SK-N-MC (cell line): ENCODE results near the gene MXD1.

ENCODE experiments used
- DNase-seq: peaks from one replicate; pipeline ENCODE4 v3.0.0-alpha.2; 2011; ENCODE audit warnings: low read depth, low spot score
- H3K27ac ChIP-seq: fragments of 200-600 bp; sonication (generic); 2 replicates; pipeline ENCODE4 v1.5.1; 2016; ENCODE audit warnings: mixed run types
- H3K36me3 ChIP-seq: fragments of 200-600 bp; sonication (generic); 2 replicates; pipeline ENCODE4 v1.6.1; 2017; ENCODE audit warnings: antibody characterized with exemption, low read length, mixed read lengths; ENCODE audit not compliant: insufficient read depth
- H3K4me3 ChIP-seq: fragments of 200-600 bp; sonication (generic); 2 replicates; pipeline ENCODE4 v1.5.1; 2016
- H3K9ac ChIP-seq: fragments of 200-600 bp; sonication (generic); 2 replicates; pipeline ENCODE4 v1.8.0; 2017; ENCODE audit warnings: mixed run types, mixed read lengths; ENCODE audit not compliant: insufficient read length
- H3K9me3 ChIP-seq: fragments of 200-600 bp; sonication (generic); 2 replicates; pipeline ENCODE4 v1.6.1; 2017; ENCODE audit warnings: low read depth, mild to moderate bottlenecking, antibody characterized with exemption, low read length, moderate library complexity, mixed read lengths
- EZH2 ChIP-seq: fragments of 200-600 bp; sonication (generic); IDR thresholded peaks from one replicate; pipeline ENCODE4 v1.6.1; 2017; ENCODE audit warnings: antibody characterized with exemption
- FOXP2 ChIP-seq: optimal IDR thresholded peaks from 2 replicates; pipeline ENCODE3; 2011; ENCODE audit warnings: mild to moderate bottlenecking, moderate library complexity; ENCODE audit not compliant: insufficient read depth; ENCODE audit errors: extremely low read length, control extremely low read depth
- POLR2AphosphoS5 ChIP-seq: IDR thresholded peaks from 2 replicates; pipeline ENCODE4 v1.6.1; 2012; ENCODE audit warnings: mild to moderate bottlenecking, low read depth, low read length, borderline replicate concordance

The MXD1 gene

DNA sequence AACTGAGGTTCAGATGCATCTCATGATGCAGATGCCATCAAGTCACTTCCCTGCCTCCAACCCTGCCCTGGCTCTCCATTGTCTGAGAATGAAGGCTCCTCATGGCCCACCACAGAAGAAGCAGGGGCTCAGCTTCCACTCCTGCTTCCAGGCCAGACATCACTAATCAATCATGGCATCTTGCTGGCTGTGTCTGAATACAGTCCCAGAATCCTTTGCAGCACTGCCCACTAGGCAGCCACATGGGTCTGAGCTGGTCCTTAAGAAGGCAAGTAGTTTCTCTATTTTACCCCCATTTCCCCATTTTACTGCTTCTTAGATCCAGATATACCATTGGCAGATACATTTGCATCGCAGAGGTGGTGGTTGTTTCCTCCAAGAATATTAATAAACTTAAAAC lies 39.2 kb downstream of the MXD1 start:
- no peak for DNase-seq
- TF ChIP-seq POLR2AphosphoS5 (no peak), FOXP2 (no peak), EZH2 (no peak)
- Histone ChIP-seq H3K4me3 (no peak overlapping the region), H3K36me3 (no peaks in the 10 kb centered on the region), H3K27ac (no peak overlapping the region), H3K9ac (no peak overlapping the region), H3K9me3 (no peaks in the 10 kb centered on the region)

DNA sequence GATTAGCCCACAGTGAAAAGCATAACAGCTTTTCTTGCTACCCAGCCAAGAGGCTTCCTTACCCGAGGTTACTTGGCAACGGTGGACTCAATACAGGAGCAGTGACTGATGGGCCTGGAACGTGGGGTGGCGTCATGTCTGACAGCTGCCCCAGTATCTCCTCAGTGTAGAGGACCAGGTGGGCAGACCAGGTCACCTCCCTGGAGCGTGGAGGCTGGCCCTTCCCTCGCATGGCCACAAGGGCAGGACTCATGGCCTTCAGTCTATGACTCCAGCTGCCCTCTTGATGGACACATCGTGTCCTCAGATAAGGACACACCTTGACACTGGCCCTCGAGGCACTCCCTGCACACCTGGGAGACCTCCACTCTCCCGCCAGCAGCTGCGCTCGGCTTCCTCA lies 40.1 kb downstream of the MXD1 start:
- no peak overlapping the region for H3K4me3 ChIP-seq
- no peak overlapping the region for H3K9ac ChIP-seq
- TF ChIP-seq EZH2 (no peak), FOXP2 (no peak), POLR2AphosphoS5 (no peak)
- no peak for DNase-seq
- no peaks in the 10 kb centered on the region for H3K36me3 ChIP-seq
- no peak overlapping the region for H3K27ac ChIP-seq
- no peaks in the 10 kb centered on the region for H3K9me3 ChIP-seq

DNA sequence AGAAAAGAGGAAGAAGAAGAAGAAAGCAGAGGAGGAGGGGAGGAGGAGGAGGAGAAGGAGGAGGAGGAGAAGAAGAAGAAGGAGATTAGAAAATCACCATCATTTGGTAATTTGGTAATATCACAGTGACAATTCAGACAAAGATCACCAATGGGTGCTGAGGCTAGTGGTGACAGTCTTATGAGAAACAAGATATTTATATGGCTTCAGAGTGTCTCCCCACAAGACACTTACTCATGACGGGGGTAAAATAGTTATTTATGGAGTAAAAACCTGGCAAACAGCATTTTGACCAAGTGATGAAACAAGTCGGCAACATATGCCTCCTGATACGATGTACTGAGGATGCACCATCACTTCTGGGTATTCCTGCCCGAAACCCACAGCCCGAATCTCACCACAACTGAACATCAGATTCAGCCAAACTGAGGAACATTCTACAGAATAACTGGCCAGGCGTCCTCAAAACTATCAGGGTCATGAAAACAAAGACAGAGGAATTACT lies 41.6 kb downstream of the MXD1 start:
- H3K9ac ChIP-seq = no peak overlapping the region
- no peak overlapping the region for H3K27ac ChIP-seq
- H3K9me3 ChIP-seq = no peaks in the 10 kb centered on the region
- H3K36me3 ChIP-seq = no peaks in the 10 kb centered on the region
- no peak for TF ChIP-seq EZH2
- no peak for TF ChIP-seq POLR2AphosphoS5
- DNase-seq = no peak
- H3K4me3 ChIP-seq = no peak overlapping the region

DNA sequence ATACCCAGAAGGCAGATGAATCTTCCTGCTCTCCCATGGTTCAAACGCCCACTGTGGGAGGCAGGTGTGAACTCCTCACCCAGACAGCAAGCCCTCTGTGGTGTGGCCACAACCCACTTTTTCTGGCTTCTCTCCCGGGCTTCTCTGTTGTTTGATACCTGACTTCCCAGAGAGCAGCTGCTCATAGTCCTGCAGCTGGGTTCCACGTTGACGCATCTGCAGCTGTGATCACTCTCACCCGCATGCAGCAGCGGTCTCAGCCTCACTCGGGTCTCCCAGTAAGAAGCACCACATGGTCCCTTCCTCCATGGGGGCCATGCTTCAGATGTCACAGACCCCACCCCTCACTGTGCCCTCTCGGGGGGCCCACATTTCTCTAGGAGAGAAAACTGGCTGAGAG lies 43.1 kb downstream of the MXD1 start:
- Histone ChIP-seq H3K9me3 (no peaks in the 10 kb centered on the region), H3K27ac (no peak overlapping the region), H3K36me3 (no peaks in the 10 kb centered on the region), H3K9ac (no peak overlapping the region), H3K4me3 (no peak overlapping the region)
- TF ChIP-seq EZH2 (no peak), POLR2AphosphoS5 (no peak), FOXP2 (no peak)
- DNase-seq = no peak

DNA sequence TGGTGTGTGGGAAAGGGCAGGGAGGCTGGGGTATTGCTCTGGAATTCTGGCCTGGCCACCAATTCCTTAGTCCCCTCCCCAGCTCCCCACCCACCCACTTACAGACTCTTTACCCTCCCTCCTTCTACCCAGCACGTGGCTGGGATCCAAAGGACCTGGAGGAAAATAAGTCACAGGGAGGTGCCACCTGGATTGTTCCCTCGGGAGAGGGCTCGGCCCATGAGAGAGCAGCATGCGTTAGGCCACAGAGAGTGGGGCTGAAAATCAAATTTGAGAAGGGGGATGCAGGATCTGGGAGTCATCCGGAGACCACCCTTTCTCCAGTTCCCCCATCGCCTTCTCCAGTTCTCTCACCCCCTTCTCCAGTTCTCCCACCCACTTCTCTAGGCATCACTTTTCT lies 43.6 kb downstream of the MXD1 start:
- Histone ChIP-seq H3K27ac (no peak overlapping the region), H3K9ac (no peak overlapping the region), H3K36me3 (no peaks in the 10 kb centered on the region), H3K4me3 (no peak overlapping the region), H3K9me3 (no peaks in the 10 kb centered on the region)
- no peak for DNase-seq
- TF ChIP-seq POLR2AphosphoS5 (no peak), EZH2 (no peak), FOXP2 (no peak)

DNA sequence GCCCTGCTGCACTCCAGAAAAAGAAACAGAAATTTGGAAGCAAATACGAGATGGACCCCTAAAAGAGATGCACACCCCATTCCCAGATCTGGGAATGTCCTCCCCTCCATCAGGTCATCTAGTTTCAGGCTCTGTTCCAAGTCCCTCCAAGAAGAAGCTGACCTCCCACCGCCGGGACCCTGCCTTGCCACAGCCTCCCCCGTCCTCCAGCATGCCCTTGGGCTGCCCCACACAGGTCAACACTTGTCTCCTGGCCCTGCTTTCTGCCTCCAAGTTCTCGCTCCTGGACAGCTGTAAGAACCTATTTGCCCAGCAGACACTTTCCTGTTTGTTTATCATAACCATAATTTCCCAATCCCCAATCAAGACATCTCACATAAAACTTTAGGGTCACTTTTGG lies 44.5 kb downstream of the MXD1 start:
- H3K36me3 ChIP-seq = no peaks in the 10 kb centered on the region
- TF ChIP-seq FOXP2 (no peak), EZH2 (no peak), POLR2AphosphoS5 (no peak)
- no peak overlapping the region for H3K9ac ChIP-seq

DNA sequence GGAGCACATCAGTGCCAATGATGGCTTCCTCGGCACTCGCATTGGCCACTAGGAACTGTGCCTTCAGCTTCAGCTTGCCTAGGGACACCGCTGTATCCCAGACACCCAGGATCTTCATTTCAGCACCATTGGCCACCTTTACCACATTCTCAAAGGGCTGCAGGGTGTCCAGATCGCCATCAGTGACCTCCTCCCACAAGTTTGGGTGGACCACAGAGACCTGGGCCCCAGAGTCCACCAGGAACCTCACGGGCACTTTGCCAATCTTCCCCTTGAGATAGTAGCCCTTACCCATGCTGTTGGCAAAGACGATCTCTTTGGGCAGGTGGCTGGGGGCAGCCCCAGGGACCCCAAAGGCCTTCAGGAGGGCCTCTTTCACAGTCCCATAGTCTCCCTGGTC lies 45.9 kb downstream of the MXD1 start:
- Histone ChIP-seq H3K36me3 (no peaks in the 10 kb centered on the region), H3K9ac (no peak overlapping the region), H3K27ac (no peak overlapping the region), H3K4me3 (no peak overlapping the region), H3K9me3 (no peaks in the 10 kb centered on the region)
- TF ChIP-seq FOXP2 (no peak), POLR2AphosphoS5 (no peak), EZH2 (no peak)
- DNase-seq = no peak

More for the DNA sequence above, 44.5 kb downstream of the MXD1 start:
- no peak for DNase-seq
- Histone ChIP-seq H3K27ac (no peak overlapping the region), H3K9me3 (no peaks in the 10 kb centered on the region), H3K4me3 (no peak overlapping the region)

DNA sequence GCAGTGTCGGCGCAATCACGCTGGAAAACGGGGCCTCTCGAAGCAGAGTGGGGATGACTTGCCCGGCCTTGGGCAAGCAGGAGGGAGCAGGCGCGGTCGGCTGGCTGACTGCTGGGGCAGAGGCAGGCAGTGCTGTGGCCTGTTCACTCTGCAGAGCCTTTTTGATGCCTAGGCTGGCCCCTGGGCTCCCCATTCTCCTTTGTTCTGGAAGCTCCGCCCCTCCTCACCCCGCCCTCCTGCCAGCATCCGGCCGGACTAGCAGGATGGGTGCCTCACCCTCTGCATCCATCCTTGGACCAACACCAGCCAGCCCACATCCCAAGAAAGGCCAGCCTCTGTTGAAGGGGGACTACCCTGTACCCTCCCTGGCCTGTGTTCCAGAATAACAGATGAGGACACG lies 46.6 kb downstream of the MXD1 start, which contains the start of gene ASPRV1:
ASPRV1 (minus strand) TSS at position 136 of the 400 bp plus-strand sequence. CDS start 195 bp downstream, outside the sequence.
- Histone ChIP-seq H3K36me3 (no peaks in the 10 kb centered on the region), H3K9ac (no peak within 1 kb of the TSS), H3K4me3 (no peak within 1 kb of the TSS), H3K27ac (no peak within 1 kb of the TSS), H3K9me3 (no peaks in the 10 kb centered on the region)
- DNase-seq = no peak
- TF ChIP-seq EZH2 (no peak), FOXP2 (no peak), POLR2AphosphoS5 (no peak)
